Body of pancreas (tissue), 4 donors: ENCODE results near the gene TENT4A. TPM values are rescaled to one million over a fixed set of nuclear protein-coding genes. Genes with fewer than 3 reads are reported as not detected.

ENCODE experiments used
- ATAC-seq: fragments of 150-250 bp; one replicate; pipeline ENCODE4 v1.9.1; 2016
- DNase-seq, 4 donors: peaks; one replicate each; pipeline ENCODE4 v3.0.0-alpha.2; 2019
- H3K27ac ChIP-seq, 4 donors: fragments of 200-600 bp; sonication (generic); 1 replicate in 3 of 4; 2 replicates in 1 of 4; pipeline versions ENCODE4 v1.5.1 to v1.6.1; 2016 to 2019; ENCODE audit warnings: mild to moderate bottlenecking in 1 of 4, mixed read lengths in 1 of 4, moderate library complexity in 1 of 4
- H3K27me3 ChIP-seq, 2 donors: fragments of 200-600 bp; sonication (generic); one replicate each; pipeline ENCODE4 v1.6.0; 2016; ENCODE audit warnings: mild to moderate bottlenecking in 1 of 2
- H3K36me3 ChIP-seq, 2 donors: fragments of 200-600 bp; sonication (generic); replicated peaks in 1 of 2; 2 replicates each; pipeline ENCODE4 v1.5.1; 2016; ENCODE audit warnings: low read depth in 2 of 2; ENCODE audit not compliant: insufficient read depth in 1 of 2
- H3K4me1 ChIP-seq: fragments of 200-600 bp; sonication (generic); one replicate; pipeline ENCODE4 v1.6.0; 2016
- H3K4me3 ChIP-seq, 2 donors: fragments of 200-600 bp; sonication (generic); 1 replicate in 1 of 2; 2 replicates in 1 of 2; pipeline ENCODE4 v1.5.1; 2016 to 2019
- H3K9me3 ChIP-seq, 3 donors: fragments of 200-600 bp; sonication (generic); 1 replicate in 2 of 3; 2 replicates in 1 of 3; pipeline ENCODE4 v1.5.1; 2016
- POLR2A ChIP-seq, 3 donors: fragments of 450-650 bp; IDR thresholded peaks; one replicate each; pipeline ENCODE4 v1.6.1; 2016; ENCODE audit warnings: antibody characterized with exemption in 3 of 3, mild to moderate bottlenecking in 2 of 3
- WGBS, 2 donors: methylation state at CpG; one replicate each; pipeline ENCODE4 v1.1.5; 2017; 5-methylcytosine and 5-hydroxymethylcytosine counted together
- intact Hi-C: fragments of 100-400 bp; cut with DNase I; formaldehyde crosslinking; loops from one replicate; pipeline ENCODE4 v1.15.1; 2023
- total RNA-seq, 2 donors: library from RNA; depleted of rRNA; stranded (reverse); fragments of >200 nt; gene quantifications; one replicate each; pipeline ENCODE4 v1.1.0, GENCODE V29; 2016
- TF ChIP-seq, protein P1 (sequence below), 7 experiments: fragments of 450-650 bp in 4 of 7; fragments of 200-600 bp in 3 of 7; sonication (generic) in 3 of 7; IDR thresholded peaks; one replicate each; pipeline ENCODE4 v1.5.1; 2016 to 2019; ENCODE audit warnings: antibody characterized with exemption in 7 of 7

The TENT4A gene
- total RNA-seq, 2 donors from 2014 or later: 11.9 to 27.7 TPM

DNA sequence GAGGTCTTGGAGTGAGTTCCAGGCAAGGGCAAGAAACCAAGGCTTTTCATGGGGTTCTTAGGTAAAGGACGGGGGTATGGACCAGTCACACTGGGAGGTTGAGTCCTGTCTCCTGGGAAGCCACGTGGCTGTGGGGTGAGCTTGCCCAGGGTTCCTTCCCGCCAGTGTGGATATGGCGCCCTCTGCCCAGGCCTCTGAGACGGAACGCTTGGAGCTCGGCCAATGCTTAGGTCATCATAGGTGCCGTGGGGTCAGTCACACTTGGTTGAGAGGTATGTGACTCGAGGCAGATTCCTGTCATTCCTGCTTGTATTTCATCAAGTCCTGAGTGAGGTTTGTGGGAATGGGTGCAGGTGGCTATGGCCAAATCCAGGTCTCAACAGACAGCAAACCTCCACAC, 46.2 kb downstream of the TENT4A start:
- peaks cover 7 to 11% of the 10 kb centered on the region in 2 donors for H3K36me3 ChIP-seq
- no peaks in the 10 kb centered on the region for H3K9me3 ChIP-seq
- no peak for TF ChIP-seq POLR2A (IDR thresholded peaks at IDR 0.05)
- TF ChIP-seq, protein P1, sequence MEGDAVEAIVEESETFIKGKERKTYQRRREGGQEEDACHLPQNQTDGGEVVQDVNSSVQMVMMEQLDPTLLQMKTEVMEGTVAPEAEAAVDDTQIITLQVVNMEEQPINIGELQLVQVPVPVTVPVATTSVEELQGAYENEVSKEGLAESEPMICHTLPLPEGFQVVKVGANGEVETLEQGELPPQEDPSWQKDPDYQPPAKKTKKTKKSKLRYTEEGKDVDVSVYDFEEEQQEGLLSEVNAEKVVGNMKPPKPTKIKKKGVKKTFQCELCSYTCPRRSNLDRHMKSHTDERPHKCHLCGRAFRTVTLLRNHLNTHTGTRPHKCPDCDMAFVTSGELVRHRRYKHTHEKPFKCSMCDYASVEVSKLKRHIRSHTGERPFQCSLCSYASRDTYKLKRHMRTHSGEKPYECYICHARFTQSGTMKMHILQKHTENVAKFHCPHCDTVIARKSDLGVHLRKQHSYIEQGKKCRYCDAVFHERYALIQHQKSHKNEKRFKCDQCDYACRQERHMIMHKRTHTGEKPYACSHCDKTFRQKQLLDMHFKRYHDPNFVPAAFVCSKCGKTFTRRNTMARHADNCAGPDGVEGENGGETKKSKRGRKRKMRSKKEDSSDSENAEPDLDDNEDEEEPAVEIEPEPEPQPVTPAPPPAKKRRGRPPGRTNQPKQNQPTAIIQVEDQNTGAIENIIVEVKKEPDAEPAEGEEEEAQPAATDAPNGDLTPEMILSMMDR (IDR thresholded peaks at IDR 0.05): no peak
- H3K4me3 ChIP-seq: no peak overlapping the region
- WGBS, 2 donors: 48 to 50% methylated on average over 6 to 9 of the region's 9 CpGs
- ATAC-seq (no peak), DNase-seq (peak in 3 of 4 donors; percentile 41 to 58 (median 53))
- no peaks in the 10 kb centered on the region for H3K27me3 ChIP-seq
- H3K27ac ChIP-seq: no peak overlapping the region
- intact Hi-C loops: no loop called here
- no peaks in the 10 kb centered on the region for H3K4me1 ChIP-seq

DNA sequence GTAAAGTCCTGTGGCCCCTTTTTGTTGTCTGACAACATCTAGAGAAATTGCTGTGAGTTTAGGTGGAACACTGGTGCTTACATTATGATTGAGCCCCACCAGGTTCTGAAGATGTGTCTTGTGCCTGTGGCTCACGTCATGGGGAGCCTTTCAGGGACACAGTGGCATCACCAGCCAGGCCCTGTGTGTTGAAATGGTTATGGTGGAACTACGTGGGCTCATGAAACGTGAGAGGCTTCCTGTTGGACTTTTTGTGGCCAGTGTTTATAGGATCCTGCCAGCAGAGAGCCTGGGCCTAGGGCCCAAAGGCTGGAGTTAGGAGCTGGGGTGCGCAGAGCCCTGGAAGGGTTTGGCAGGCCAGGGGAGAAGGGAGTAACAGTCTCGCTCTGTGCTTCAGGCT, 46.8 kb downstream of the TENT4A start:
- intact Hi-C loops: loop anchor here (10.0 kb wide), 1 partner anchor 635 kb away; the partner anchor contains the start of gene ADCY2
- Histone ChIP-seq H3K9me3 (no peaks in the 10 kb centered on the region), H3K27ac (no peak overlapping the region), H3K4me3 (no peak overlapping the region), H3K36me3 (peaks cover 4 to 7% of the 10 kb centered on the region in 2 donors), H3K27me3 (no peaks in the 10 kb centered on the region), H3K4me1 (no peaks in the 10 kb centered on the region)
- ATAC-seq: no peak
- 76% methylated on average over 5 of the region's 5 CpGs for WGBS, 2 donors
- TF ChIP-seq POLR2A (IDR thresholded peaks at IDR 0.05): no peak
- TF ChIP-seq, protein P1 (IDR thresholded peaks at IDR 0.05): no peak
- DNase-seq: no peak

DNA sequence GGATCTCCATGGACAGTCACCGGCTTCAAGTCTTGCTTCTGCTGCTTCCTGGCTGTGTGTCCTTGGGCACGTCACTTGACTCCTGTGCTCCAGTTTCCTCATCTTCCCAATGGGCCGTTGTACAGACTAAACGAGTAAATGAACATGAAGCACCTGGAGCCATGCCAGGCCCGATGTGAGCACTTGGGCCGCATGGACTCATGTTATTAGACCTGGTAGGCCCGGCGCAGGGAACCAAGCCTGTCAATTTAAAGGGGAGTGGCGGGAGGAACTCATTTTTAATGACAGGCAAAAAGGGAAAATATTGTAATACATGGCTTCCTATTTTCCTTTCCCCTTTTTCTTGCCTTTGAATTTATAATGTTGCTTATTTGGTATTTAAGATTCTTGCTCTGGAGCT, 47.5 kb downstream of the TENT4A start:
- Histone ChIP-seq H3K9me3 (no peaks in the 10 kb centered on the region), H3K36me3 (peaks cover 4 to 5% of the 10 kb centered on the region in 2 donors), H3K27me3 (no peaks in the 10 kb centered on the region), H3K4me3 (no peak overlapping the region), H3K27ac (no peak overlapping the region), H3K4me1 (peaks cover 4% of the 10 kb centered on the region)
- 77 to 80% methylated on average over 9 of the region's 9 CpGs for WGBS, 2 donors
- ATAC-seq: no peak
- DNase-seq: peak in 2 of 4 donors; percentile 21 to 26
- intact Hi-C loops: loop anchor here (10.0 kb wide), 1 partner anchor 634 kb away; the partner anchor contains the start of gene ADCY2
- TF ChIP-seq POLR2A (IDR thresholded peaks at IDR 0.05): no peak
- TF ChIP-seq, protein P1 (IDR thresholded peaks at IDR 0.05): no peak

DNA sequence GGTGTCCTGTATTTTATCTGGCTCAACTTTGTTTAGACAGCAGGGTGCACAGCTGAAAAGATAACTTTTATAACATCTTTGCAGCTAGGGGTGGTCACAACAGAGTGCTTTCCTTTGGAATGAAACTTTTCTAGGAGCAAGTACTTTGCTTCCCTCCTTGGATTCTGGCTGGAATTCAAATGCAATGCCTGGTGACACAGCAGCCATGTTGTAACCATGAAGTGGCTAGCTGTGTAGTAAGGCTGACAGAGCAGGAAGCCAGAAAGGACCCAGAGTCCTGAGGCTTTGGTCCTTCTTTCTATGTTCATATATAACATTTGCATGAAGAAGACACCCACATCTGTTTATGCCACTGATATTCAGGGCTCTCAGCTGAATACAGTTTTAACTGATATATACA, 48.1 kb downstream of the TENT4A start:
- DNase-seq (no peak), ATAC-seq (no peak)
- no peak for TF ChIP-seq POLR2A (IDR thresholded peaks at IDR 0.05)
- TF ChIP-seq, protein P1 (IDR thresholded peaks at IDR 0.05): no peak
- Histone ChIP-seq H3K9me3 (no peaks in the 10 kb centered on the region), H3K27ac (no peak overlapping the region), H3K27me3 (no peaks in the 10 kb centered on the region), H3K36me3 (peaks cover under 1 to 1% of the 10 kb centered on the region in 2 donors), H3K4me1 (peaks cover 10% of the 10 kb centered on the region), H3K4me3 (no peak overlapping the region)
- intact Hi-C loops: loop anchor here (10.0 kb wide), 1 partner anchor 633 kb away; the partner anchor contains the start of gene ADCY2

DNA sequence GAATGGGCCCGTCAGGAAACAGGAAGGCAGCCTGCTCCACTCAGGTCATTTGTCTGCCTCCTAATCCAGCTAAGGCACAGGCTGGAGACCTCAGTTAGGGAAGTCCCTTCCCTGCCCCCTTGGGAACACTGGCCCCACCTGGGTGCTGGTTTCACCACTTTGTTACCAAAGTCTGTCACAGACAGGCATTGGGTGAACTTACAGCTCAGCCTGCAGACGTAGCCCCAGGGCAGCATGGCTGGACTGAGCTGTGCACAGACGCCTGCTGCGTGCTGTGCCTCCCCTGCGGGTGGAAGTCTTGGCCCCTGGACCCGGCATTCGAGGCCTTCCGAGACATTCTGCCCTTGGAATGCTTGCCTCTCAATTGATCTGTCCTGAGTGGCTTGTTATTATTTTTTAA, 48.9 kb downstream of the TENT4A start:
- no peak for TF ChIP-seq POLR2A (IDR thresholded peaks at IDR 0.05)
- TF ChIP-seq, protein P1 (IDR thresholded peaks at IDR 0.05): no peak
- no peak for ATAC-seq
- Histone ChIP-seq H3K27me3 (no peaks in the 10 kb centered on the region), H3K4me1 (peaks cover 16% of the 10 kb centered on the region), H3K27ac (no peak overlapping the region), H3K4me3 (no peak overlapping the region), H3K36me3 (no peaks in the 10 kb centered on the region), H3K9me3 (no peaks in the 10 kb centered on the region)
- WGBS, 2 donors: 87 to 92% methylated on average over 3 to 8 of the region's 8 CpGs
- intact Hi-C loops: loop anchor here (10.0 kb wide), 1 partner anchor 633 kb away; the partner anchor contains the start of gene ADCY2
- DNase-seq: no peak
